Lower lobe of right lung (tissue), 2 donors: Measurements from ENCODE around the gene TRAPPC10. TPM values are rescaled to one million over a fixed set of nuclear protein-coding genes. Genes with fewer than 3 reads are reported as not detected.
A peak's percentile ranks its signal among the peaks of the same experiment; 100 is the strongest.

Source experiments
- ATAC-seq, 2 donors: fragments of 200-7000 bp; cut with Tn5 transposase; one replicate each; pipeline ENCODE4 v1.9.1; 2020 to 2022; ENCODE audit warnings: mild to moderate bottlenecking in 2 of 2, moderate library complexity in 2 of 2
- DNase-seq: peaks from one replicate; pipeline ENCODE4 v3.0.0-alpha.2; 2020
- H3K27ac ChIP-seq: fragments of 200-600 bp; one replicate; pipeline ENCODE4 v1.8.0; 2022
- H3K27me3 ChIP-seq: fragments of 200-600 bp; one replicate; pipeline ENCODE4 v1.8.0; 2022; ENCODE audit warnings: low read depth
- H3K36me3 ChIP-seq: fragments of 200-600 bp; one replicate; pipeline ENCODE4 v1.8.0; 2022; ENCODE audit warnings: mild to moderate bottlenecking
- H3K4me1 ChIP-seq: fragments of 200-600 bp; one replicate; pipeline ENCODE4 v1.8.0; 2022
- H3K4me3 ChIP-seq: fragments of 200-600 bp; one replicate; pipeline ENCODE4 v1.8.0; 2022; ENCODE audit warnings: mild to moderate bottlenecking
- H3K9me3 ChIP-seq: fragments of 200-600 bp; one replicate; pipeline ENCODE4 v1.8.0; 2022
- intact Hi-C: fragments of 100-400 bp; cut with DNase I; formaldehyde crosslinking; loops from one replicate; pipeline ENCODE4 v1.11.0; 2022
- total RNA-seq: library from RNA; stranded (reverse); fragmentation: NEBNext Ultra II Directional; extraction: Animal tissue kit (Norgen Biotek cat#: 25700); gene quantifications from one replicate; pipeline ENCODE4 v1.2.1, GENCODE V29; 2021
- TF ChIP-seq, protein P1 (sequence below): fragments of 200-600 bp; IDR thresholded peaks from one replicate; pipeline ENCODE4 v1.8.0; 2022; ENCODE audit warnings: antibody characterized with exemption, mild to moderate bottlenecking
- donor health status: DM: no; HTN: yes; CAD: no; lungs with severe emphysema.

Gene TRAPPC10
- total RNA-seq, 1 donor from 2014 or later, result 47.4 TPM

DNA sequence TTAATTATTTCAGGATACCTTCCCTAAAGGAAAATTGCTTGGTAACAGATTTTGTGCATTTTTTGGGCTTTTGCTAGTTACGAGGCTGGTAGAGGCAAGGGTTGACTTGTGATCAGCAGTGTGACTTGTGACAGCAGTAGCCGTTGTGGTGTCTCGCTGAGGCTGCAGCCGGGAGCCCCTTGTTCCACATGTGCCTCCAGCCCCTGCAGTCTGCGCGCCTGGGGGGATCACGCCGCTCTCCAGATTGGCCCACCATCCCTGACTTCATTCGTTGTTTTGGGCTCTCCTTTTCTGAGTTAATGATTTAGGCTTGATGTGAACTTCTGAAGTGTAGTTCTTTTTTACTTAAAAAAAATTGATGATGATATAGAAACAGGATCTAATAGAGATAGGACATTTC, 41.5 kb downstream of the TRAPPC10 start:
- DNase-seq, result no peak
- no peaks in the 10 kb centered on the region for H3K9me3 ChIP-seq
- intact Hi-C loops, result no loop called here
- peaks cover 37% of the 10 kb centered on the region for H3K4me1 ChIP-seq
- H3K4me3 ChIP-seq, result no peak overlapping the region
- no peak overlapping the region for H3K27ac ChIP-seq
- no peaks in the 10 kb centered on the region for H3K27me3 ChIP-seq
- peaks cover 52% of the 10 kb centered on the region for H3K36me3 ChIP-seq
- TF ChIP-seq, protein P1, sequence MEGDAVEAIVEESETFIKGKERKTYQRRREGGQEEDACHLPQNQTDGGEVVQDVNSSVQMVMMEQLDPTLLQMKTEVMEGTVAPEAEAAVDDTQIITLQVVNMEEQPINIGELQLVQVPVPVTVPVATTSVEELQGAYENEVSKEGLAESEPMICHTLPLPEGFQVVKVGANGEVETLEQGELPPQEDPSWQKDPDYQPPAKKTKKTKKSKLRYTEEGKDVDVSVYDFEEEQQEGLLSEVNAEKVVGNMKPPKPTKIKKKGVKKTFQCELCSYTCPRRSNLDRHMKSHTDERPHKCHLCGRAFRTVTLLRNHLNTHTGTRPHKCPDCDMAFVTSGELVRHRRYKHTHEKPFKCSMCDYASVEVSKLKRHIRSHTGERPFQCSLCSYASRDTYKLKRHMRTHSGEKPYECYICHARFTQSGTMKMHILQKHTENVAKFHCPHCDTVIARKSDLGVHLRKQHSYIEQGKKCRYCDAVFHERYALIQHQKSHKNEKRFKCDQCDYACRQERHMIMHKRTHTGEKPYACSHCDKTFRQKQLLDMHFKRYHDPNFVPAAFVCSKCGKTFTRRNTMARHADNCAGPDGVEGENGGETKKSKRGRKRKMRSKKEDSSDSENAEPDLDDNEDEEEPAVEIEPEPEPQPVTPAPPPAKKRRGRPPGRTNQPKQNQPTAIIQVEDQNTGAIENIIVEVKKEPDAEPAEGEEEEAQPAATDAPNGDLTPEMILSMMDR, result no peak
- ATAC-seq, result no peak

DNA sequence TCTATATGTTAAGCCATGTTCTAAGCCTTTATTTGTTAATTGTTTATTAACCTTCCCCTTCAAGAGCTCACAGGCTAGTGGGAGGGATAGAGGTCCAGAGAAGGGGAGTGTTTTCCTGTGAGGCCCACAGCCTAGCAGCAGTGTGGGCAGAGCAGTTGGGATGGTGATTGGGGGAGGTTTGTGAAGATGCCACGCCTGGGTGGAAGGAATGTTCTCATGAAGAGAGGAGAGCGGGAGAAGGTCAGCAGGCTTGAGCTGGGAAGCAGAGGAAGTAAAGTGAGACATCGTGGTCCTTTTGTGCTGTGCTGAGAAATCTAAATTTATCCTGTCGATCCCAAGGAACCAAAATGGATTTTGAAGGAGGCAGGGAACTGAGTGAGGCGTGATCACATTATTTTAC, 42.6 kb downstream of the TRAPPC10 start:
- H3K9me3 ChIP-seq, result no peaks in the 10 kb centered on the region
- H3K27me3 ChIP-seq, result no peaks in the 10 kb centered on the region
- ATAC-seq, result peak; percentile 48 to 65
- intact Hi-C loops, result no loop called here
- peaks cover 61% of the 10 kb centered on the region for H3K36me3 ChIP-seq
- peaks cover 30% of the 10 kb centered on the region for H3K4me1 ChIP-seq
- no peak for DNase-seq
- TF ChIP-seq, protein P1, result no peak
- H3K4me3 ChIP-seq, result no peak overlapping the region
- H3K27ac ChIP-seq, result peak overlapping the region; percentile 10

DNA sequence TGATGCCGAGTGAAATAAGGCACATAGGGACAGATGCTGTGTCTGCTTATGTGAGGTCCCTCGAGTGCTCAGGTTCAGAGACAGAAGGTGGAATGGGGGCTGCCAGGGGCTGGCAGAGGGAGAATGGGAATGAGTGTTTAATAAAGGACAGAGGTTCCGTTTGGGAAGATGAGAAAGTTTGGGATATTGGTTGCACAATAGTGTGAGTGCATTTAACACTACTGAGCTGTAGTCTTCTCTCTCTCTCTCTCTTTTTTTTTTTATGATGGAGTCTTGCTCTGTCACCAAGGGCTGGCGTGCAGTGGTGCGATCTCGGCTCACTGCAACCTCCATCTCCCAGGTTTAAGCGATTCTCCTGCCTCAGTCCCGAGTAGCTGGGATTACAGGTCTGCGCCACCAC, 44.9 kb downstream of the TRAPPC10 start:
- H3K4me1 ChIP-seq, result peaks cover 11% of the 10 kb centered on the region
- no peaks in the 10 kb centered on the region for H3K9me3 ChIP-seq
- H3K27me3 ChIP-seq, result no peaks in the 10 kb centered on the region
- H3K27ac ChIP-seq, result no peak overlapping the region
- H3K4me3 ChIP-seq, result no peak overlapping the region
- TF ChIP-seq, protein P1, result no peak
- DNase-seq (no peak), ATAC-seq (no peak)
- H3K36me3 ChIP-seq, result peaks cover 74% of the 10 kb centered on the region
- intact Hi-C loops, result no loop called here

DNA sequence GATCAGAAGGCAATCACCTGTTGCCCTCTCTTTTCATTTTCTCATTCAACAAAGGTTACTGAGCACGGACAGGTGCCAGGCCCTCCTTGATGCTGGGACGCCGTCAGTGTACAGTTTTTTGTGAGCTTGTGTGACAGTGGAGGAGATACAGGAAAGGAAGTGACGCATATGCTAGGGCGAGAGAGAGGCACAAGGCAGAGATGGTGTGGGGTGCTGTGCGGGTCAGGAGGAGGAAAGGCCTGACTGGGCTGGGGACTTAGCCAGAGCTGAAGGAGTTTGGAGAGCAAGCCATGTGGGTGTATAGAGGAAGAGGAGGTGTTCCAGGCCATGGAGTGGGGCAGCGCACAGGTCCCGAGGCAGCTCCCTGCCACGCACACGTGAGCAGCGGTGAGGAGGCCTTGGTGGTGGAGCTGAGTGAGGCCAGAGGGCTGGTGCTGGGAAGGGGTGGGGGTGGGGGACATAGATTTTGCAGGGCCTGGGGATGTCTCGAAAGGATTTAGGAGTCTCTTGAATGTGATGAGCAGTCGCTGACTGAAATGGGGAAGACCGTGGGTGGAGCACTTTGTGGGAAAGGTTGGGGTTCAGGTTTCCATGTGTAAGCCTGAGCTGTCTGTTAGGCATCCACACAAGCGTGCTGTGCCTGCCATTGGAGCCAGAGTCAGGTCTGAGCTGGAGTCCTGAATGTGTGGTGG, 46.0 kb downstream of the TRAPPC10 start:
- H3K9me3 ChIP-seq, result no peaks in the 10 kb centered on the region
- no peak for DNase-seq
- no peaks in the 10 kb centered on the region for H3K27me3 ChIP-seq
- no peak overlapping the region for H3K4me3 ChIP-seq
- no peak for ATAC-seq
- peaks cover 77% of the 10 kb centered on the region for H3K36me3 ChIP-seq
- intact Hi-C loops, result no loop called here
- peaks cover under 1% of the 10 kb centered on the region for H3K4me1 ChIP-seq
- TF ChIP-seq, protein P1, result no peak
- no peak overlapping the region for H3K27ac ChIP-seq

DNA sequence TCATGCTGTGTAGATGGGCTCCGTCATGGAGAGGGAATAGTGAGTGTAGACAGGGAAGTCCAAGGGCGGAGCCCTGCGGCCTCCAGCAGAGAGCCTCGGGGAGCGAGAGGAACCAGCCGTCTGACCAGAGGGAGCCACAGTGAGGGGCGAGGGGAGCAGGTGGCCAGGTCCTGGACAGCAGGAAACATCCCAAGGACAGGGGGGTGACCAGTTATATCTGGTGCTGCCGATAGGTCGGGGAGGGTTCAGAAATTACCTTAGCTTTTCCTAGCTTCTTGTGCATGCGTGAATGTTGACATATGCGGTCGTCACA, 46.5 kb downstream of the TRAPPC10 start:
- H3K27me3 ChIP-seq, result no peaks in the 10 kb centered on the region
- ATAC-seq (no peak), DNase-seq (no peak)
- intact Hi-C loops, result no loop called here
- H3K9me3 ChIP-seq, result no peaks in the 10 kb centered on the region
- H3K36me3 ChIP-seq, result peaks cover 77% of the 10 kb centered on the region
- TF ChIP-seq, protein P1, result no peak
- no peaks in the 10 kb centered on the region for H3K4me1 ChIP-seq
- H3K27ac ChIP-seq, result no peak overlapping the region
- H3K4me3 ChIP-seq, result no peak overlapping the region

DNA sequence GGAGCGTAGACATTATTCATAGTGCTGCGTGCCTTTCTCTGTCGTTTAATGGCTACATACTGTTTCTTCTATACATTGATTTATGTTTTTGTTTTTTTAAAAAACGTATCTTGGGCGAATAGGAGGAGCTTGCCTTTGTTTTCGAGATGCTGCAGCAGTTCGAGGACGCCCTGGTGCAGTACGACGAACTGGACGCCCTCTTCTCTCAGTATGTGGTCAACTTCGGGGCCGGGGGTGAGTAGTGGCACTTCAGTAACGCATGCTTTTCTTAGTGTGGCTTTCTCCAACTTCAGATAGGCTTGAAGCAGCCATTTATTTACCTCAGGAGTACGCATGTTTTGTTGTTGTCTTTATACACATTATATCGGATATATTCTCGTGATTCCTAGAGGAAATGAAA, 46.9 kb downstream of the TRAPPC10 start:
- ATAC-seq (no peak), DNase-seq (no peak)
- peaks cover 77% of the 10 kb centered on the region for H3K36me3 ChIP-seq
- no peaks in the 10 kb centered on the region for H3K4me1 ChIP-seq
- TF ChIP-seq, protein P1, result no peak
- intact Hi-C loops, result no loop called here
- no peaks in the 10 kb centered on the region for H3K27me3 ChIP-seq
- H3K27ac ChIP-seq, result no peak overlapping the region
- H3K4me3 ChIP-seq, result no peak overlapping the region
- H3K9me3 ChIP-seq, result no peaks in the 10 kb centered on the region
